GM12864 (cell line): ENCODE results near the gene SLC5A2.
A peak's percentile ranks its signal among the peaks of the same experiment; 100 is the strongest.

ENCODE experiments used
- DNase-seq: peaks from one replicate; pipeline ENCODE4 v3.0.0-alpha.2; 2011; ENCODE audit warnings: low read depth
- H3K4me3 ChIP-seq: 2 replicates; pipeline ENCODE4 v1.5.1; 2011; ENCODE audit warnings: mild to moderate bottlenecking, low read depth, low read length, control low read depth
- TF ChIP-seq, protein P1 (sequence below): IDR thresholded peaks from 2 replicates; pipeline ENCODE4 v1.5.1; 2011; ENCODE audit warnings: low read depth, mild to moderate bottlenecking, moderate library complexity, low read length, control low read depth, inconsistent platforms; ENCODE audit errors: missing control alignments

SLC5A2 gene

DNA sequence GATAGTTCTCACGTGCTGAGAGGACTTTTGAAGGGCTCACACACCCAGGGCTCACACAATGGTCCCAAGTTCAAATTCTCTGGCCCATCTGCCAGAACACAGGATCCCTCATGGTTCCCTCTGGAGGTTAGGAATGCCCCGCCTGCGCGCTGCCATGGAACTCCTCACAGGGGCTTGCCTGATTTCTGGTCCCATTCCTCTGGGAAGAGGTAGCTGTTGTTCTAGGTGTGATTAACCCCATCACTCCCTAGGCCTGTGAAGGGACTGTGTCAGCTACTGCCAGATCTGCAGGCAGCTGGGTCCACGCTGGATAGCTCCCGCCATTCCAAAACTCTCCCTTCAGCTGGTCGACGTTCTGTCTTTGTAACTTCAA lies 25.9 kb upstream of the SLC5A2 start:
- DNase-seq = no peak
- TF ChIP-seq, protein P1, sequence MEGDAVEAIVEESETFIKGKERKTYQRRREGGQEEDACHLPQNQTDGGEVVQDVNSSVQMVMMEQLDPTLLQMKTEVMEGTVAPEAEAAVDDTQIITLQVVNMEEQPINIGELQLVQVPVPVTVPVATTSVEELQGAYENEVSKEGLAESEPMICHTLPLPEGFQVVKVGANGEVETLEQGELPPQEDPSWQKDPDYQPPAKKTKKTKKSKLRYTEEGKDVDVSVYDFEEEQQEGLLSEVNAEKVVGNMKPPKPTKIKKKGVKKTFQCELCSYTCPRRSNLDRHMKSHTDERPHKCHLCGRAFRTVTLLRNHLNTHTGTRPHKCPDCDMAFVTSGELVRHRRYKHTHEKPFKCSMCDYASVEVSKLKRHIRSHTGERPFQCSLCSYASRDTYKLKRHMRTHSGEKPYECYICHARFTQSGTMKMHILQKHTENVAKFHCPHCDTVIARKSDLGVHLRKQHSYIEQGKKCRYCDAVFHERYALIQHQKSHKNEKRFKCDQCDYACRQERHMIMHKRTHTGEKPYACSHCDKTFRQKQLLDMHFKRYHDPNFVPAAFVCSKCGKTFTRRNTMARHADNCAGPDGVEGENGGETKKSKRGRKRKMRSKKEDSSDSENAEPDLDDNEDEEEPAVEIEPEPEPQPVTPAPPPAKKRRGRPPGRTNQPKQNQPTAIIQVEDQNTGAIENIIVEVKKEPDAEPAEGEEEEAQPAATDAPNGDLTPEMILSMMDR = no peak
- peak overlapping the region; percentile 97; the same call in 1 of the 2 replicates for H3K4me3 ChIP-seq

DNA sequence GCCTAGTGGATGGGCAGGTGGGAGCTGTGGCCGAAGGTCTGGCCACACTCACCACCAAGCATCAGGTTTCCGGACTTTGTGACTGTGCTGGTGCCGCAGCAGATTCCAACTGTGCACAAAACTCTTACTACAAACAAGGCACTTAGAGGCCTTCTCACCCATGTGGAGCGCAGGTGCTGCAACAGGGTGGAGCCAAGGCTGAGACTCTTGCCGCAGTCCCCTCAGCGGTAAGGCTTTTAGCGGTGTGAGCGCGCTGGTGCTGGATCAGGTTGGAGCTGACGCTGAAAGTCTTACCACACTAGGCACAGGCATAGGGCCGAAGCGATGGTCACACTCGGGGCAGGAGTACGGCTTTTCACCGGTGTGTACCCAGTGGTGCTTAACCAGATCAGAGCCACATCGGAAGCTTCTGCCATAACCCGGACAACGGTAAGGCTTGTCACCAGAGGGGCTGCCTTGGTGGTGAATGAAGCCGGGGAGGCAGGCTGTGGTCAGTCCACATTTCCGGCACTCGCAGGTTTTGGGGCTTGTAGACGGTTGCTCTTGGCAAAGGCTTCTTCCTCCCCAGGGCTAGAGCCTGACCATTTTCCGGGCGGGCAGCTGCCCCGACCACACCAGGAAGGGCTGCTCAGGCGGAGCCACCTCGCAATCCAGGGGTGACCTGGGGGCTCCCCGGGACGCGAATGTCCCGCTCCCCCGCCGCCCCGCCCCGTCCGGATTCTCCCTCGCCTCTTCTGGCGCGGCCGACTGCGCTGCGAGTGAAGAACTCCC lies 24.7 kb upstream of the SLC5A2 start:
- peak overlapping the region; percentile 97 for H3K4me3 ChIP-seq
- TF ChIP-seq, protein P1 = peak; percentile 43
- no peak for DNase-seq

DNA sequence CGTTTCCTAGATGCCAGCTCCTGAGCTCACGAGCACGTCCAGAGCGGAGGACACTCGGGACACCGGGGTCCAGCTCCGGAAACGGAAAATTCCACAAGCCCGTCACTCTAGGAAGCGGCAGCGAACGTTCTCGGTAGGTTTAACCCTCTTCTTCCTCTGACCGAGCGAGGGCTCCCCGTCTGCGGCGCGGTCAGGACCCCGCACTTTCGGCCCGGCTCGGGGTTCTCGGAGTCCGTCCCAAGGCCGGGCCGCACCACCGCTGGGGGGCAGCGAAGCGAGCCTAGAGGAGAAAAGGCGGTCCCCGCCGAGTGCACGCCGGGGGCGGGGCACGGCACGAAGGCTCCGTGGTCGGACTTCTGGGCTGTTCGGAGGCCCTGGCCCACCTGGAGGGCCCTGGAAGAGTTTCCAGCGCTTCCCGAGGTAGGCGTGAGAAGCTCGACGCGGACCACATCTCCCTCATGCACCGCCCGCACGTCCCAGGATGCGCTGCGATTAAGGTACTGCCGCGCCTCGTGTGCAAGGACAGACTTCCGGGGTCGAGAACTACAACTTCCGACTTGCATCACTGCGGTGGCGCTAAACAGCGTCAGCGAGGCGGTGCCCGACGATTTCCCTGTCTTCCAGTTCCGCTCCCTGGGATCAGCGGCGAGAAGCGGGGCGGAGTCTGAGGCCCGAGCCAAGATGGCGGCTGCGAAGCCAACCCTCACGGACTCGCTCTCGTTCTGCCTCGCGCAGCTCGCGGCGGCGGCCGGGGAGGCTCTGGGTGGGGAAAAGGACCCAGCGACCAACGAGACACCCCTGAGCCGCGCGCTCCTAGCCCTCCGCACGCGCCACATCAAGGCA lies 23.9 kb upstream of the SLC5A2 start, which contains the start of gene ARMC5:
ARMC5 (plus strand) TSS at position 658 of the 843 bp plus-strand sequence; CDS start at position 682, 24 bp downstream.
- peak within 1 kb of the TSS; percentile 97 for H3K4me3 ChIP-seq
- TF ChIP-seq, protein P1 = peak; percentile 67
- DNase-seq = peak; percentile 97

DNA sequence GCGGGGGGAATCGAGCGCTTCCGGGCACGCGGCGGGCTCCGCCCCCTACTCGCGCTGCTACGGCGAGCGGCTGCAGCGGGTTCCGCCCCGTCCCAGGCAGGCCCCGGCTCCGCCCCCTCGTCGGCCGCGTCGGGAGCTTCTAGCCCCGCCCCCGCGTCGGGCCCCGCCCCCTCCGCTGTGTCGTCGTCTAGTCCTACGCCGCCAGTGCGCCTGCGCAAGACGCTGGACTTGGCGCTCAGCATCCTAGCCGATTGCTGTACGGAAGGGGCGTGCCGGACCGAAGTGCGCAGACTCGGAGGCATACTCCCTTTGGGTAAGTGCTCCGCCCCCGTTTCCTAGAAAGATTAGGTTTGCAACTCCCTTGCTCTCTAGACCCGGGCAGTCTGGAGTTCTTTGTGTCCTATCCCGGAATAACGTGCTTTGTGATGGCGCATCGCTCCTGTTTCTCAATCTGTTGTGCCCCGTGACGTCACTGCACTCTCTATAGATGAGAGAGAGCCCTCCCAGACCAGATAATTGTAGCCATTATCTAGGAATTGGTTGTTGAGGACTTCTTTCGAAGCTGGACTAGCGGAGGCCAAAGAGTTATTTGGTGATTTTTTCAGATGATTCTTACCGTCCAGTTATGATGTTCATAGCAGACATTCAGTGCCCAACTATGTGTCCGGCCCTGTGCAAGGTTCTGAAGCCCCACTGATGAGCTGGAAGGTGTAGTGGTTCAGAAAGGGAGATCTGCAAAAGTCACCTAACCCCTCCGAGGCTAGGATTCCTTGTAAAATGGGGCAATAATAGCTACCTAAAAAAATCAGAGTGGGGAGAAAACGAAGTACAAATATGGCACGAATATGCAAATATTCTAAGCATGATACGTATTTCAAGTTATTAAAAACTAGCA lies 23.0 kb upstream of the SLC5A2 start:
- DNase-seq = peak; percentile 97
- TF ChIP-seq, protein P1 = no peak
- H3K4me3 ChIP-seq = peak overlapping the region; percentile 97

DNA sequence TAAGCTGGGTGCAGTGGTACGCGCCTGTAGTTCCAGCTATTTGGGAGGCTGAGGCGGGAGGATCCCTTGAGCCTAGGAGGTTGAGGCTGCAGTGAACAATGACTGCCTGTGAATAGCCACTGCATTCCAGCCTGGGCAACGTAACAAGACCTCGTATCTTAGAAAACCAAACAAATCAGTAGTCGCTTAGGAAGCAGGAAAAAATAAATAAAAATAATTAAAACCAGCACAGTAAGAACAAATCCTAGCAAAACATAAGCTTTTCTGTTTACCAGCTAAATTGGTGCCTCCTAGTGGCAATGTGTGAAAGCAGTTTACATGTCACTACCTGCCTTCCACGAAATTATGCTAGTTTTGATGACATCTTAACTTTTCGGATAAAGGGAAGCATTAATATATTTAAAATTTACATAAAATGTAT lies 22.3 kb upstream of the SLC5A2 start:
- DNase-seq = no peak
- peak overlapping the region; percentile 75 for H3K4me3 ChIP-seq

More for the DNA sequence above, 22.3 kb upstream of the SLC5A2 start:
- TF ChIP-seq, protein P1 = peak; percentile 63
